Measurements from ENCODE around the gene CAPN10.

CAPN10 gene

DNA sequence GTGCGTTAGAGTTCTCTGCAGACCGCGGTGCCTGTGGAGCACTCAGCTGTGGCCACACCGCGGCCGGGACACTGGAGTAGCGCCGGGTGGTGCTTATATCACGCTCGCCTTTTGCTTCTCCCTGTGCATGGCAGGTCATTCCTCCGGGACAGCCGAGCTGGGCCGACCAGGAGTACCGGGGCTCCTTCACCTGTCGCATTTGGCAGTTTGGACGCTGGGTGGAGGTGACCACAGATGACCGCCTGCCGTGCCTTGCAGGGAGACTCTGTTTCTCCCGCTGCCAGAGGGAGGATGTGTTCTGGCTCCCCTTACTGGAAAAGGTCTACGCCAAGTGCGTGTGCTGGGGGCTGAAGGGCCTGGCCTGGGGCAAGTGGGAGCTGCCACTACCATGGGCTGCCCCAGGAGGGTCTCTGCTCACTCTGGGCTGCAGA is 4.2 kb downstream of the CAPN10 start:
- no peak for DNase-seq

- no peak for DNase-seq
Measured at GRCh38 chr2:240591226-240591625, 4.7 kb downstream of the CAPN10 start.

GRCh38 chr2:240591784-240592183 is 5.2 kb downstream of the CAPN10 start:
- DNase-seq, result no peak

DNA sequence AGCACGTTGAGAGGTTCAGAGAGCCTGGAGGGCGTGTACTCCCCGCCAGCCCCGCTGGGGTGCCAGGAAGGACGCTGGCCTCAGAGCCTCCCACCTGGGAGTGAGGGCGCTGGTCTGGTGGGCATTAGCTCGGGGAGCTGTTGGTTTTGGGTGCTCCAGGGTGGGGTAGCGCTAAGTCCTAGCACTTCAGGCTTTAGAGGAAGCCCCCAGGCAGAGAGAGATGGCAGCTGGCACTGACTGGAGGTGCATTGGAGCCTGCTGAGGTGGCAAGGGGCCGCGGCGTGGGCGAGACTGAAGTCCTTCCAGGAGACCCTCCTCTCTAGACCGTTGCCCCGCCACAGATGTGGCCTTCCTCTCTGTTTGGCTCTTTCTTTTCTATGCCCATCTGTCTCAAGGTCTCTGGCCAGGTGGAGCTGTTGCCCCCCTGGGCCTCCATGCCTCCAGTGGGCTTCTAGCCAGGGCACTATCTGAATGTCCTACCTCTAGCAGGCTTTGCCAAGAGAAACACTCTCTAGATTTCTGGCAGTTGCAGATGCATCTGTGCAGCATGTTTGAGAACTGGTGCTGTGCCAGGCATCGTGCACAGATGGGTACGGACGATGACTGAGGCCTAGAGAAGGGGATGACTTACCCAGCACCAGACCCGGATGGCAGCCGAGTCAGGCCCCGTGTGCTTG is 6.6 kb downstream of the CAPN10 start:
- no peak for DNase-seq

DNA sequence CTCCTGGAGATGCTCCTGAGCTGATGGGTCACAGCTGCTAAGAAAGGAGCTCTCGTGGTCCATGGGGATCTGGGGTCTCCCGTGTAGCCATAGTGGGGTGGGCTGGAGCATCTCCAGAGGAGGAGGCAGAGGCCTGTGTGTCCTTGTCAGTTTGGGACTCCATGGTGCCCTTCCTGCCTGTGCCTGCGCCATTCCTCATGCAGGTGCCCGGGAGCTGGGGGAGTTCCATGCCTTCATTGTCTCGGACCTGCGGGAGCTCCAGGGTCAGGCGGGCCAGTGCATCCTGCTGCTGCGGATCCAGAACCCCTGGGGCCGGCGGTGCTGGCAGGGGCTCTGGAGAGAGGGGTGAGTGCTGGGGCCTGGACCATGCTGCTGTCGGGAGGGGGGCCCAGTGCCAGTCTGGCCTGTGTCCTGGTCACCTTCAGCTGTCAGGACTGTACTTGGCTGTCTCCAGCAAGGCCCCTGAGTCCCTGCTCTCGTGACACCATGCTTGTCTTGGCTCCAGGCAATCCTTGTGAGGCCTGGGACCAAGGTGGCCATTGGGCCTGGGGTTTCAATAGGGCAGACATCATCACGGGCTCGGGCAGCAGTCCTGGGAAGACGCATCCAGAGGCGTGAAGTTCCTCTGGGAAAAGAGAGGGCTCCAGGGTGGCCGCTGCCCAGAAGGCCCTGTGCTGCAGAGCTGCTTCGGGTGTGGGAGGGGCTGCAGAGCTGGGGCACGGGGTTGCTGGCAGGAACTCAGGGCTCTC is 7.3 kb downstream of the CAPN10 start:
- no peak for DNase-seq

DNA sequence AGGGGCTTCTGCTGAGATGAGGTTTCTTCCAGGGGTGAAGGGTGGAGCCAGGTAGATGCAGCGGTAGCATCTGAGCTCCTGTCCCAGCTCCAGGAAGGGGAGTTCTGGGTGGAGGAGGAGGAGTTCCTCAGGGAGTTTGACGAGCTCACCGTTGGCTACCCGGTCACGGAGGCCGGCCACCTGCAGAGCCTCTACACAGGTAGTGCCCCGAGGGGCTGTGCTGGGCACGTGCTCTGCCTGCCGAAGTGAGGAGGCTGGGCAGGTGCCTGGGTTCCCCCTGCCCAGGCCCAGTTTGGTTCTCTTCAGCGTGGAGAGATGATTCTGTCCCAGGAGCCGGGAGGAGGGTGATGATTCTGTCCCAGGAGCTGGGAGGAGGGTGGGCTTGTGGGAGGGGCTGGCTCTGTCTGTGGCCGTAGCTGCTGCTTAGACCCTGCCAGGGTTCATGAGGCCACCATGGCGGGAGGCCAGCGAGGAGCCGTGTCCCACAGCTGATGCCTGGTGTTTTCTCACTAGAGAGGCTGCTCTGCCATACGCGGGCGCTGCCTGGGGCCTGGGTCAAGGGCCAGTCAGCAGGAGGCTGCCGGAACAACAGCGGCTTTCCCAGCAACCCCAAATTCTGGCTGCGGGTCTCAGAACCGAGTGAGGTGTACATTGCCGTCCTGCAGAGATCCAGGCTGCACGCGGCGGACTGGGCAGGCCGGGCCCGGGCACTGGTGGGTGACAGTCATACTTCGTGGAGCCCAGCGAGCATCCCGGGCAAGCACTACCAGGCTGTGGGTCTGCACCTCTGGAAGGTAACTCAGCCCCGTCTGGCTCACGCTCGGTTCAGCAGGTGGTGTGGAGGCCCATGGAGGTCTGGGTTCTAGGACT is 8.2 kb downstream of the CAPN10 start:
- DNase-seq, result no peak

DNA sequence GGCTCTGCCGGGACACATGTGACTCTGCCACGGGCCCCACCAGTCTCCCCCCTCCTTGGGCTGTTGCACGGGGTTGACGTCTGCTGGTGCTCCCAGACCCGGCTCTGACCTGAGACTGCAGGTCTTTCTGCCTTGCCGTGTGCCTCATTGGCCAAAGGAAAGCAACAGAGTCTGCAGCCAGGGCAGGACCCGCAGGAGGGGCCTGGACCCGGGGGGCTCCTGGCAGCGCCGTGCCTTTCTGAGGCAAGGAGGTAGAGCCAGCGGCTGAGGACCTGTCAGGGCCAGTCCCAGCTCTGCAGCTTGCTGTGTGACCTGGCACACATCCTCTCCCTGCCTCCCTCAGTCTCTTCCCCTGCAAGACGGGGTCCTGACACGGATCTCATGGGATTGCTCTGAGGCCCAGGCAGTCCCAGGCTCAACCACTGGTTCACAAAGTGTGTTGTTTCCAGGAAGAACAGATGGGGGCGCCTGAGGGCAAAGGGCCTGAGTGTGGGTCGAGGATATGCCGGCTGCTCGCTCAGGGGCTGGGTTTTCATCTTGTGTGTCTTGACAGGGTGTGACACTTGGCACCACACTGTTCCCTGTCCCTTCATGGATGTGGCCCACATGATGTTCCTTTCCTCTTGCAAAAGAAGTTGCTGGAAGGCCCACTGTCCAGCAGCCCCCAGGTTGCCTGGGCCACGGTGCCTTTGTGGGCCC is 9.0 kb downstream of the CAPN10 start:
- no peak for DNase-seq

GRCh38 chr2:240596080-240596460 is 9.5 kb downstream of the CAPN10 start:
- DNase-seq, result no peak

GRCh38 chr2:240596491-240596931 is 10.0 kb downstream of the CAPN10 start:
- DNase-seq, result no peak

GRCh38 chr2:240597054-240597418 is 10.5 kb downstream of the CAPN10 start:
- DNase-seq, result no peak

- DNase-seq, result no peak
Measured at GRCh38 chr2:240597419-240598181, 11.1 kb downstream of the CAPN10 start.

GRCh38 chr2:240598311-240598911 is 11.9 kb downstream of the CAPN10 start:
- DNase-seq, result no peak

- no peak for DNase-seq
Measured at GRCh38 chr2:240599141-240599583, 12.6 kb downstream of the CAPN10 start.

- no peak for DNase-seq
Measured at GRCh38 chr2:240600451-240600961, 14.0 kb downstream of the CAPN10 start.

DNA sequence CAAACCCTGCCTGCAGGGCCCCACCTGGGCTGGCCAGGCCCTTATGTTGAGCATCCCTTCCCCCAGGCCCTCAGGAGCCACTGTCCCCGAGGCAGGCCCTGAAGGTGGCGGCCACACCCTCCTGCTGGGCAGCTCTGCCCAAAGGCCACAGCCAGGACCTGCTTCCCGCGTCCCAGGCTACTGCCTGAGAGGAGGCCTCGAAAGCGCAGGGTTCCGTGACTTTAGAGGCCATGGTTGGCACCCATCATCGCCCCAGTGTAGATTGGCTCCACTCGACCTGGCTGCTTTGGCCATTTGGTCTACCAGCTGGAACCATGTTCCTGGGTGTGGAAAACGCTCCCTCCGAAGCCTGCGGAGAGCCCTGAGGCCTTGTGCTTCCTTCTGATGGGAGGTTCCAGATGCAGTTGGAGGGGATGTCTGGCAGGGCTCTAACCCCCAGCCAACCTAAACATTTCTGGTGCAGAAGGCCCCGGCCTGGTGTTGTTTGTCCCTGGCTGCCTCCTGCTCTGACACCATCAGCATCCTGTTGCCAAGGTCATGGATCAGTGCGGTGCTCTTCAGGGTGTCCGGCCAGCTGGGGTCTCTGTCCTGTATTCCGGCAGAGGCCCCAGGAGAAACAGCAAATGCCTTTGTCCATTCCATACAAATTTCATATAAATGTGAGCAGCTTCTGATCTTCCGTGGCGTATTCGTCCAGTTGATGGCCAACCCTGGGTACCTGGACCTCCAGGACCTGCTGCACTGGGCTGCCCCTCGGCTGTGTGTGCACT is 14.7 kb downstream of the CAPN10 start:
- no peak for DNase-seq

DNA sequence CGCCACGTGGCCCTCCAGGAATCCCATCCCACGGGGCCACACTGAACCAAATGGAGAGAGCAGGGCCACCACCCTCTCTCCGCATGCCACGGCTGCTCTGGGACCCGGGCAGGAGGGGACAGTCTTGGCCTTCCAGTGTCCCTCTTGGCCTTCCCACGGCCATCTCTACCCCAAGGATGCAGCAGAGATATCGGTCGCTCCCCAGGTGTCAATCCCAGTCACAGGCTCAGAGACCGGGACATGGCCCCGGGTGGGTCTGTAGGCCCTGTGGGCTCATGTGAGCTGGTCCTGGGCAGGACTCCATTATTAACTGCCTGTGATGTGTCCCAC is 15.3 kb downstream of the CAPN10 start:
- no peak for DNase-seq

- DNase-seq, result no peak
Measured at GRCh38 chr2:240602266-240603050, 15.9 kb downstream of the CAPN10 start.

GRCh38 chr2:240603081-240603835 is 16.7 kb downstream of the CAPN10 start:
- no peak for DNase-seq

DNA sequence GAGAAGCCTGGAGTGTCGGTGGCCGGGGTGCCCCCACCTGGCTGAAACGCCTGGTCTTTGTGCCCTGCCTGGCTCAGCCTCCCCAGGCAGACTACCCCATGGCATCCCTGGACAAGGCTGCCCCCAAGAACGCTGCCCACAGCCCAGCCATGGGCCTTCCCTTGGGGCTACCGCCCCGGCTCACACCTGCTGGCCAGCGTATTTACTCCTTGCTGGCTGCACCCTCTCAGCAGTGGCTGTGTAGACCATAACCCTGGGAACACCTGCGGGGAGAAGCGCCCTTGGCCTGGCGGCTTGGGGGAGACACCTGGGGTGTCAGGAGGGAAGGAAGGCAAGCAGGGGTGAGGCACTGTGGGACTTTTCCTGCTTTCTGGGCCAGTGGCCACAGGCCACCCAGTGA is 17.3 kb downstream of the CAPN10 start:
- no peak for DNase-seq

Measured in NCI-H524 treated with DMSO at 0.1 percent for 48 hours (cell line).